HS-27A (cell line): ENCODE measurements around the gene OXCT2.
"Not testable (repeated sequence)": the region's sequence is repeated elsewhere in the genome, so short reads cannot be mapped to it uniquely, and the experiment has no call there.

Source experiments
- DNase-seq: peaks from one replicate; pipeline ENCODE4 v3.0.0-alpha.2; 2012; ENCODE audit warnings: low read depth, missing footprints

Gene OXCT2

GRCh38 chr1:39787468-39787867 lies 16.3 kb upstream of the OXCT2 start:
- DNase-seq = no peak

DNA sequence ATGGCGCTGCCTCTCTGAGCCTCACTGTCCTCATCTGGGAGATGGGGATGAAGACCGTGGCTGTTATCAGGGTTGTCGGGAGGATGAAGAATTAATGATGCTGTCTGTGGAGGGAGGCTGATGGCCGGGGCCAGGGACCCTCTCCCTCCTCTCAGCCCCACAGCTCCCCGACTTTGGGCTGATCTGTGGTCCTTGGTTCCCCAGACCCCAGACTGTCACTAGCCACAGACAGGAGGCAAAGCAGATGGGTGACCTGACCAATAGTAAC lies 15.9 kb upstream of the OXCT2 start:
- not testable (repeated sequence) for DNase-seq

DNA sequence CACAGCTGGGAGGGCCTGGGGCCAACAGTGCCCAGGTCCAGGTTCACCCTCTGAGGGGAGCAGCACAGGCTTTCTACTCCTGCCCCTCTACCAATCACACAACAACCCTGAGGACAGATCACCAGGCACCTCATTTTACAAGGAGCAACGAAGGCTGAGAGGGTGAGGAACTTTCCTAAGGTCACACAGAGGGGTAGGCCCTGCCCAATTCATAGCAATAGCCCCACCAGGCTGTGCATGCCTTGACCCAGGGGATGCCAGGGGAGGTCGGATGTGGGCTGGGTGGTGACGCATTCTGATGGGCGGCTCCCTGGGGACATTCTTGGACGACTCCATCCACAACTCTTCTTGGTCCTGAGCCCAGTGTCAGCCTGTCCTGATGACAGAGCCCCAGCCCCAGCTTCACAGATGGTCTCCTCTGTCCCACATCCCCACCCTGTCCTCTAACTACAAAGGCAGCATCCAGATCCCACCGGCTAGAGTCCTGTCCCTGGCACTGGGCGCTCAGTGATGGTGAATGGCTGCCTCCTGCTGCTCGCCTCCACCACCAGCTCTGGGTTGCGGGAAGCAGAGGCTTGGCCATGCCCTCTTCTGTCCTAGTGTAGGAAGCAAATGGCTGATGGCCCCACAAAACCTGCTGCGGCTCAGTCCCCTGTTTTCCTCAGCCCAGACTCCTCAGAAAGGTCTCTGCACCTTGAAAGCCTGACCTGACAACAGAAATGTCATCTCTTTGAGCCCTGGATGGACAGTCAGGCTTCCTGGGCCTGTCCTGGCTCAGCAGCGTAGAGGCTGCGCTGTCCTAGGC lies 15.4 kb upstream of the OXCT2 start:
- not testable (repeated sequence) for DNase-seq

DNA sequence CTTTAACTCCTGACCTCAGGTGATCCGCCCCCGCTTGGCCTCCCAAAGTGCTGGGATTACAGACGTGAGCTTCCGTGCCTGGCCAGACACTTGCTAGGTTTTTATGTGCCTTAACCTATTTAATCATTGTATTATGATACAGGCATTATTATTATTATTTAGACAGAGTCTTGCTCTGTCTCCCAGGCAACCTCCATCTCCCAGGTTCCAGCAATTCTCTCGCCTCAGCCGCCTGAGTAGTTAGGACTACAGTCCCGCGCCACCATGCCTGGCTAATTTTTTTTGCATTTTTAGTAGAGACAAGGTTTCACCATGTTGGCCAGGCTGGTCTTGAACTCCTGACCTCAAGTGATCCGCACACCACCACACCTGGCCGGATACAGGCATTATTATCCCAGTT lies 11.5 kb upstream of the OXCT2 start:
- not testable (repeated sequence) for DNase-seq

- no peak for DNase-seq
Measured at GRCh38 chr1:39782103-39782502, 11.0 kb upstream of the OXCT2 start.

GRCh38 chr1:39781349-39781715 lies 10.2 kb upstream of the OXCT2 start:
- DNase-seq = no peak

DNA sequence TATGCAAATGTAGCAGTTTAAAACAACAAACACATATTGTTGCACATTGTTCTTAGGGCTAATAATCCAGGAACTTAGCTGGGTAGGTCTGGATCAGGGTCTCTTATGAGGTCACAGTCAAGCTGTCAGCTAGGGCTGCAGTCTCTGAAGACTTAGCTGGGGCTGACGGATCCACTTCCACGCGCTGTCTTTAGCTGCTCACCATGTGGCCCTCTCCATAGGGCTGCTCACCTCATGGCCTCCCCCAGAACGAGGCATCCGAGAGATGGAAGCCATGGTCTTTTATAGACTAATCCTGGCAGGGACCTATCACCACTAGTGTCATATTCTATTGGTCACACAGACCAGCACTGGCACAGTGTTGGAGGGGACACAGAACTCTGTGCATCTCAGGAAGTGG lies 8.7 kb upstream of the OXCT2 start:
- no peak for DNase-seq

DNA sequence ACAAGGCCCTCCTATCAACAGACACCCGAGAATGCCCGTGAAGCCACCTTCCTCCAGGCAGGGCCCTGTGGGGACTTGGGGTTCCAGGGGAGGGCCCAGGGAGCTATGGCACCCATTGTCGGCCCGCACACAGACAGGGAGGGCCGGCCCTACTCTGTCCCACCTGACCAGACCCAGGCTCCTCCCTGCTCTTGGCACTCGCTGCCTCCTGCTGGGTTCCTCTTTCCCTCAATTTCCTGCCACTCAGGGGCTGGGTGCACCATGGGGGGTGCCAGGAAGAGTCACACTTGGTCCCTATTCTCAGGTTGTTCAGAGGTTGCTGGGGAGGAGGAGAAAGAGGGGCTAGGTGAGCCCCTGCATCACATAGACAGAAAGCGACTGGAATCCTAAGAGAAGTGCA lies 8.0 kb upstream of the OXCT2 start:
- DNase-seq = no peak

- DNase-seq = not testable (repeated sequence)
Measured at GRCh38 chr1:39778463-39779099, 7.4 kb upstream of the OXCT2 start.

DNA sequence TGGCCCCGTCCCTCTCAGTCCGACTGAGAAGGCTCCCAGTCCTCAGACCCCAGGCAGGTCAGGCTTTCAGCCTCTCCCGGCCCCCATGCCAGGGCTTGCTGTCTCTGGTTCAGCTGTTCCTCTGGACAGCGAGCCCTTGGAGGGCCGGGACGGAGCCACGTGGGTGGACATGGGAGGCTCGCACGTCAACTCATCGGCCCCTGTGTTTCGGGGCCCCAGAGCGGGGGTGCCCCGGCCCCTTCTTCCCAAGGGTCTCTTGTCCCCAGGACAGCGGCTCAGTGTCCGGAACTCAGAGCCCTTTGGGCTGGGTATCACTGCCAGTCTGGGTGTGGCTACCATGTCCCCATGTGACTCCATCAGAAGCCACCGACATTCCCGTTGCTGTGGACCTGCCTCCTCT lies 6.7 kb upstream of the OXCT2 start:
- DNase-seq = not testable (repeated sequence)

GRCh38 chr1:39777306-39777705 lies 6.2 kb upstream of the OXCT2 start:
- no peak for DNase-seq

DNA sequence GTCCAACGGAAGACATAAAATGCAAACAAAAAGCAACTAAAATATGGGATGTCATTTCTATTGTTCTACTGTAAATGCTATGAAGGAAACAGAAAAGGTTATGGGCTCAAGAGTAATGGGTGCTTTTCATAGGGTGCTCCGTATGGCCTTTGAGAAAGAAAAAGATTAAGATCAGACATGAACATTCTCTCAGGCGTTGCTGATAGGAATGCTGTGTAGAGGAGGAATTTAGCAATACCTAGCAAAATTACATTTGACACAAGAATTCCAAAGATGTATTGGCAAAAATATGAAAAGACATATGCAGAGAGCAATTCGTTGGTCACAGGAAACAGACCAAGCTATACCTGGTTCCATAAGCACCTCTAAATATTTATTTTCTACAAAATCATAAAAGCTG lies 5.7 kb upstream of the OXCT2 start:
- no peak for DNase-seq

GRCh38 chr1:39776400-39776713 lies 5.2 kb upstream of the OXCT2 start:
- DNase-seq = no peak

GRCh38 chr1:39775676-39776399 lies 4.7 kb upstream of the OXCT2 start:
- not testable (repeated sequence) for DNase-seq

DNA sequence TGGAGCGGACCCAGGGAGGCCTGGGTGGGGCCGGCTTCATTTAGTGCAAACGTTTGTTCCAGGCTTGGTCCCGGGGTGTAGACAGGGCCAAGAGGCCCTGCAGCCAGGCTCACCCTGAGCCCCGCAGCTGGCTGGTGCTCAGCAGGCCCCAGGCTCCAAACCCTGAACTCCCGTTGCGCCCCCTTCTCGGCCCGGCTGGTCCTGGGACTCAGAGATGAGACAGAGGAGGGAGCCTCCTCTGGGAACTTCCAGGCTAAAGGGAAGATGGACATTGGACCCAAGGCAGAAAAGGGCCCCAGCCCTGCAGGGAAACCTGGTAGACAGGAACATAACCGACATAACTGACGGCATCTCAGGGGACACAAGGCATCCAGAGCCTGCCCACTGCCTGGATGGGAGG lies 4.0 kb upstream of the OXCT2 start:
- not testable (repeated sequence) for DNase-seq

DNA sequence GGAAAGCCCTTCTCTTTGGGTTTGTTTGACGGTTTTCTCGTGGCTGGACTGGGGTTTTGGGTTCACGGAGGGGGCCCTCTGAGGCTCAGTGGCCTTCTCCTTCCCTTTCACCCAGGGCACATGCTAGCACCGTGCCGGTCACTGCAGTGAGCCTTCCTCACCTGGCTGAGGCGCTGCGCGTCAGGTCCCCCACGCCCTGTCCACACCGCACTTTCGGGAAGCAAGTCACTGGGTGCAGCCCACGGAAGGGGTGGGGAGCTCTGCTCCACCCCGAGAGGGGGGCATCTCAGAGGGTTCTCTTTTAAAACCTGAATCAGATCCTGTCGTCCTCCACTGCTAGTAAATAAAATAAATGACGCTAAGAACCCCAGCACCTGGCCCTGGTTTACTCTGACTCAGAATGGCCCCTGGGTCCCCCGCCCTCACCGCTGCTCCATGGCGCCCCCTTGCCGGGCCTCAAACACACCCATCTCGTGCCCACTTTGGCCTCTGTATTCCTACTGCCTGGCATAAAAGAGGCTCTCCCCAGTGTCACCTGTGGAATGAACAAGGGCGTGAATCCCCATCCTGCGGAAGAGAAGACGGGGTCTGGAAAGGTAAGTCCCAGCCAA lies 2.3 kb upstream of the OXCT2 start:
- DNase-seq = not testable (repeated sequence)

- not testable (repeated sequence) for DNase-seq
Measured at GRCh38 chr1:39770100-39771021, 787 bp downstream of the OXCT2 start.

DNA sequence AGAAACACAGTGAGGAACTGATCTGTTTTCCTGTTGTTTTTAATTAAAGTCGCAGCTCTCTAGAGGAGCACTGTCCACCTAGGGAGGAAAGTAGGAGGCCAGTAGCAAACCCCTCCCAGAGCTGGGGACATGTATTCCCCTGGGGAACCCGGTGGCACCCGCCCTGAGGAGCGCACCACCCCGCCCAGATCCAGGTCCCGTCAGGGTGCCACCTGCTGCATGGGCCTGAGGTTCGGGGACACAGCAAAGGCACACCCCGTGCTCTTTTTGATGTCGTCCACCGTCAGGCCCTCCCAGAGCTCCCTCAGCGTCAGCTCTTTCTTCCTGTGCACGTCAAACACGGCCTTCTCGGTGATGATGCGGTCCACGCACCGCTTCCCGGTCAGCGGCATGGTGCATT lies 1.6 kb downstream of the OXCT2 start:
- not testable (repeated sequence) for DNase-seq

DNA sequence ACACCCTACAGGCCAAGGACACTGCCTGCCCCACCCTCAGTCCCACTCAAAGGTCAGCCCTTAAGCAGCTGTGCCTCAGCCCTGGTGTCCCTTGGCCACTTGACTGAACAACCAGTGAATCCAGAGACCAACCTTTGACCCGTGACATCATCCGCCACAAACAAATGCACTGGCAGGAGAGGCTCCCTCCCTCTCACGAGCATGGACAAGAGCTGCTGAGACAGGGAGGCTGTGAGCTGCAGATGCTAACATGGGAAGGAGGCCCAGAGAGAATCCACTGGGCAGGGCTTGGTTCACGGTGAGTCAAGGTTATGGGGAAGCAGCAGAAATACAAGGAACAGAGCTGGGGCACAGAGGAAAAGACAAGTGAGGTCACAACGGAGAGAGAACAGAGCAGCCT lies 4.7 kb downstream of the OXCT2 start:
- DNase-seq = not testable (repeated sequence)

GRCh38 chr1:39764512-39764911 lies 6.6 kb downstream of the OXCT2 start:
- not testable (repeated sequence) for DNase-seq

DNA sequence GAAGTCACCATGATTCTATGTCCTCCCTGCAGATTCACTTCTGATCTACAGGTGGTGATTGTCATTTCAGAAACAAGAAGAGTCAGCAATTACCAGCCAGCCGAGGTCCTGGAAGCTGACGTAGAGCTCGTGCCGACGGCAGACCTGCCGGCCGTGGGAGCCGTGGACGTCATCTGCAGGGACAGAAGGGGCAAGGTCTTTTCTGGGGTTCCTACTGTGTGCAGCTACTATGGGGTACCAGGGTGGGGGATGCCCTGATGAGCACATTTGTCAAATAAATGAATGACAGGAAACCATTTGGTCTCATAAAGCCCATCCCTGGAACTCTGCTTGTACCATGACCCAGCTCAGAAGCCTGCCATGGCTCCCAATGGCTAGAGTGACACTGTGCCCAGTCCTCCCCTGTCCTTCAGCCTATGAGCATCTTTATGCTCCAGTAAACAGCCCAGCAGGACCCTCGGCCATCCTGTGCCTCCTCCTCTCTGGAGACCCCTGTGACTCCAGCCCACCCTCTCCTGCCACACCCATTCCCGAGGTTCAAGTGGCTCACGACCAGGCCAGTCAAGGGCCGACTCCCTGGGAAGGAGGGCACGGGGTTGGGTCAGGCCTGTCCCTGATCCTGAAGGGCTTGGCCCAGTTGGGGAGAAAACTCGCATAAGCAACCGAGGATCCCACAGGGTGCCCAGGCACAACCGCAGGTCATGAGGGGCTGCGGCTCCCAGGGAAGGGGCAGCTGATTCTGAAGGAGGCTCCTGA lies 7.4 kb downstream of the OXCT2 start:
- not testable (repeated sequence) for DNase-seq
